Measurements from ENCODE around the gene KCNIP1. TPM values are rescaled to one million over a fixed set of nuclear protein-coding genes. Genes with fewer than 3 reads are reported as not detected.

KCNIP1 gene
- total RNA-seq, 4 donors from 2014 or later = 0.97 to 1.7 TPM; not detected in 2

- intact Hi-C loops (cut with DNase I) = no loop called here
- DNase-seq (ENCODE audit: extremely low spot score) = no peak
- no peaks in the 10 kb centered on the region for H3K36me3 ChIP-seq
- no peaks in the 10 kb centered on the region for H3K9me3 ChIP-seq
- no peaks in the 10 kb centered on the region for H3K4me1 ChIP-seq
- H3K27me3 ChIP-seq = peaks cover 0 to 16% (median 0%) of the 10 kb centered on the region in 4 donors
- H3K27ac ChIP-seq (replicated peaks in 1 of 4) = no peak overlapping the region
- no peak for TF ChIP-seq EP300 (IDR thresholded peaks at IDR 0.05)
- 79% methylated on average over 8 of the region's 8 CpGs for WGBS
- H3K4me3 ChIP-seq = no peak overlapping the region
Measured at GRCh38 chr5:170537451-170538095, 33.8 kb downstream of the KCNIP1 start.

- 92% methylated on average over 3 of the region's 3 CpGs for WGBS
- DNase-seq (ENCODE audit: extremely low spot score) = no peak
- H3K9me3 ChIP-seq = no peaks in the 10 kb centered on the region
- TF ChIP-seq POLR2A (IDR thresholded peaks at IDR 0.05; ENCODE audit: low read depth) = no peak
- no peak for TF ChIP-seq CTCF (IDR thresholded peaks at IDR 0.05)
- no peak for TF ChIP-seq POLR2AphosphoS5 (IDR thresholded peaks at IDR 0.05)
- TF ChIP-seq EP300 (IDR thresholded peaks at IDR 0.05) = no peak
- no peak overlapping the region for H3K27ac ChIP-seq (replicated peaks in 1 of 4)
- H3K27me3 ChIP-seq = peaks cover 0 to 16% (median 0%) of the 10 kb centered on the region in 4 donors
- H3K36me3 ChIP-seq = no peaks in the 10 kb centered on the region
- no peaks in the 10 kb centered on the region for H3K4me1 ChIP-seq
- no peak overlapping the region for H3K4me3 ChIP-seq
- intact Hi-C loops (cut with DNase I) = no loop called here
Measured at GRCh38 chr5:170538096-170538465, 34.3 kb downstream of the KCNIP1 start.

- DNase-seq (ENCODE audit: extremely low spot score) = no peak
- intact Hi-C loops (cut with DNase I) = no loop called here
- H3K27me3 ChIP-seq = peaks cover 0 to 16% (median 0%) of the 10 kb centered on the region in 4 donors
- no peak overlapping the region for H3K27ac ChIP-seq (replicated peaks in 1 of 4)
- no peaks in the 10 kb centered on the region for H3K4me1 ChIP-seq
- 83% methylated on average over 6 of the region's 6 CpGs for WGBS
- H3K36me3 ChIP-seq = no peaks in the 10 kb centered on the region
- no peak overlapping the region for H3K4me3 ChIP-seq
- TF ChIP-seq POLR2A (IDR thresholded peaks at IDR 0.05; ENCODE audit: low read depth) (no peak), POLR2AphosphoS5 (IDR thresholded peaks at IDR 0.05) (no peak), CTCF (IDR thresholded peaks at IDR 0.05) (no peak), EP300 (IDR thresholded peaks at IDR 0.05) (no peak)
- no peaks in the 10 kb centered on the region for H3K9me3 ChIP-seq
Measured at GRCh38 chr5:170538696-170539586, 35.1 kb downstream of the KCNIP1 start.

- no peak for TF ChIP-seq CTCF (IDR thresholded peaks at IDR 0.05)
- no peak for TF ChIP-seq POLR2AphosphoS5 (IDR thresholded peaks at IDR 0.05)
- TF ChIP-seq EP300 (IDR thresholded peaks at IDR 0.05) = no peak
- no peak for TF ChIP-seq POLR2A (IDR thresholded peaks at IDR 0.05; ENCODE audit: low read depth)
Measured at GRCh38 chr5:170540271-170540670, 36.5 kb downstream of the KCNIP1 start.

GRCh38 chr5:170541146-170541769, 37.4 kb downstream of the KCNIP1 start:
- Histone ChIP-seq H3K27ac (replicated peaks in 1 of 4) (no peak overlapping the region), H3K4me3 (no peak overlapping the region), H3K36me3 (no peaks in the 10 kb centered on the region), H3K4me1 (no peaks in the 10 kb centered on the region), H3K27me3 (peaks cover 0 to 5% (median 0%) of the 10 kb centered on the region in 4 donors), H3K9me3 (peaks cover 0 to 10% (median 6%) of the 10 kb centered on the region in 4 donors)
- no peak for DNase-seq (ENCODE audit: extremely low spot score)
- WGBS = 93% methylated on average over 1 of the region's 1 CpG
- intact Hi-C loops (cut with DNase I) = no loop called here
- TF ChIP-seq POLR2AphosphoS5 (IDR thresholded peaks at IDR 0.05) = no peak

More at GRCh38 chr5:170540271-170540670, 36.5 kb downstream of the KCNIP1 start:
- H3K27me3 ChIP-seq = peaks cover 0 to 5% (median 0%) of the 10 kb centered on the region in 4 donors
- DNase-seq (ENCODE audit: extremely low spot score) = no peak
- H3K27ac ChIP-seq (replicated peaks in 1 of 4) = no peak overlapping the region
- WGBS = 92% methylated on average over 1 of the region's 1 CpG
- intact Hi-C loops (cut with DNase I) = no loop called here
- no peak overlapping the region for H3K4me3 ChIP-seq
- peaks cover 0 to 7% (median 5%) of the 10 kb centered on the region in 4 donors for H3K9me3 ChIP-seq
- H3K4me1 ChIP-seq = no peaks in the 10 kb centered on the region
- H3K36me3 ChIP-seq = no peaks in the 10 kb centered on the region

All from esophagus muscularis mucosa (tissue), 4 donors.